ENCODE measurements around the gene FAM204A.

FAM204A gene

GRCh38 chr10:118273662-118274061 lies 68.5 kb downstream of the FAM204A start:
- peaks cover 17% of the 10 kb centered on the region for H3K27me3 ChIP-seq (ENCODE audit: insufficient read depth, low read length, poor library complexity)
- no peaks in the 10 kb centered on the region for H3K79me2 ChIP-seq (ENCODE audit: insufficient read depth, low read length)
- H2AFZ ChIP-seq (ENCODE audit: low read depth, low read length) = no peak overlapping the region
- no peak overlapping the region for H3K9ac ChIP-seq (ENCODE audit: low read depth, low read length)
- ATAC-seq (ENCODE audit: insufficient read depth, low read depth) = no peak
- H3K9me3 ChIP-seq (ENCODE audit: insufficient read depth, low read length, severe bottlenecking) = peaks cover 2% of the 10 kb centered on the region
- no peak for DNase-seq
- H3K4me2 ChIP-seq (ENCODE audit: insufficient read depth, low read length) = no peak overlapping the region
- H4K20me1 ChIP-seq (ENCODE audit: insufficient read depth, low read length) = no peaks in the 10 kb centered on the region
- TF ChIP-seq EZH2 (IDR thresholded peaks at IDR 0.05; ENCODE audit: borderline replicate concordance, low read depth, low read length, severe bottlenecking) (no peak), CTCF (IDR thresholded peaks at IDR 0.05; ENCODE audit: borderline replicate concordance, extremely low read depth, low read length, poor library complexity, severe bottlenecking) (no peak)
- H3K36me3 ChIP-seq (ENCODE audit: insufficient read depth, low read length) = no peaks in the 10 kb centered on the region
- H3K27ac ChIP-seq (ENCODE audit: low read length) = no peak overlapping the region
- H3K4me1 ChIP-seq (ENCODE audit: insufficient read depth, low read length) = no peaks in the 10 kb centered on the region
- H3K4me3 ChIP-seq (ENCODE audit: low read depth in 1 of 2, low read length in 2 of 2) = no peak overlapping the region

GRCh38 chr10:118272767-118273166 lies 69.4 kb downstream of the FAM204A start:
- Histone ChIP-seq H3K27me3 (ENCODE audit: insufficient read depth, low read length, poor library complexity) (peaks cover 23% of the 10 kb centered on the region), H4K20me1 (ENCODE audit: insufficient read depth, low read length) (no peaks in the 10 kb centered on the region), H3K9ac (ENCODE audit: low read depth, low read length) (no peak overlapping the region), H3K36me3 (ENCODE audit: insufficient read depth, low read length) (no peaks in the 10 kb centered on the region), H3K79me2 (ENCODE audit: insufficient read depth, low read length) (no peaks in the 10 kb centered on the region), H3K4me1 (ENCODE audit: insufficient read depth, low read length) (no peaks in the 10 kb centered on the region), H3K4me2 (ENCODE audit: insufficient read depth, low read length) (no peak overlapping the region), H3K9me3 (ENCODE audit: insufficient read depth, low read length, severe bottlenecking) (peaks cover under 1% of the 10 kb centered on the region), H3K27ac (ENCODE audit: low read length) (no peak overlapping the region), H3K4me3 (ENCODE audit: low read depth in 1 of 2, low read length in 2 of 2) (no peak overlapping the region), H2AFZ (ENCODE audit: low read depth, low read length) (no peak overlapping the region)
- ATAC-seq (ENCODE audit: insufficient read depth, low read depth) (no peak), DNase-seq (no peak)
- TF ChIP-seq EZH2 (IDR thresholded peaks at IDR 0.05; ENCODE audit: borderline replicate concordance, low read depth, low read length, severe bottlenecking) (no peak), CTCF (IDR thresholded peaks at IDR 0.05; ENCODE audit: borderline replicate concordance, extremely low read depth, low read length, poor library complexity, severe bottlenecking) (no peak)

GRCh38 chr10:118272149-118272721 lies 69.9 kb downstream of the FAM204A start:
- Histone ChIP-seq H3K79me2 (ENCODE audit: insufficient read depth, low read length) (no peaks in the 10 kb centered on the region), H4K20me1 (ENCODE audit: insufficient read depth, low read length) (no peaks in the 10 kb centered on the region), H2AFZ (ENCODE audit: low read depth, low read length) (no peak overlapping the region), H3K4me3 (ENCODE audit: low read depth in 1 of 2, low read length in 2 of 2) (no peak overlapping the region), H3K36me3 (ENCODE audit: insufficient read depth, low read length) (no peaks in the 10 kb centered on the region), H3K27me3 (ENCODE audit: insufficient read depth, low read length, poor library complexity) (peaks cover 24% of the 10 kb centered on the region), H3K4me1 (ENCODE audit: insufficient read depth, low read length) (no peaks in the 10 kb centered on the region), H3K9me3 (ENCODE audit: insufficient read depth, low read length, severe bottlenecking) (no peaks in the 10 kb centered on the region), H3K9ac (ENCODE audit: low read depth, low read length) (no peak overlapping the region), H3K27ac (ENCODE audit: low read length) (no peak overlapping the region), H3K4me2 (ENCODE audit: insufficient read depth, low read length) (no peak overlapping the region)
- no peak for ATAC-seq (ENCODE audit: insufficient read depth, low read depth)
- TF ChIP-seq EZH2 (IDR thresholded peaks at IDR 0.05; ENCODE audit: borderline replicate concordance, low read depth, low read length, severe bottlenecking) (no peak), CTCF (IDR thresholded peaks at IDR 0.05; ENCODE audit: borderline replicate concordance, extremely low read depth, low read length, poor library complexity, severe bottlenecking) (no peak)
- no peak for DNase-seq
